ENCODE measurements around the gene GPC5.

- TF ChIP-seq CTCF (IDR thresholded peaks at IDR 0.05; ENCODE audit: insufficient read depth, low read length, poor library complexity, severe bottlenecking) (no peak), EZH2phosphoT487 (conservative IDR thresholded peaks at IDR 0.05; ENCODE audit: low read length) (no peak)
These were observed 1101.8 kb downstream of the GPC5 start for GRCh38 chr13:92500192-92500591.

Measured in SU-DHL-6 (cell line).